DOHH2 (cell line): ENCODE measurements around the gene GJA1.

Experiments used
- CTCF ChIP-seq: fragments of 200-600 bp; sonication (generic); IDR thresholded peaks from one replicate; pipeline ENCODE4 v1.5.1; 2014; ENCODE audit warnings: antibody characterized with exemption, mild to moderate bottlenecking, low read depth, low read length; ENCODE audit not compliant: poor library complexity, severe bottlenecking
- EZH2phosphoT487 ChIP-seq: fragments of 200-600 bp; sonication (generic); IDR thresholded peaks from 2 replicates; pipeline ENCODE4 v1.6.1; 2017; ENCODE audit warnings: borderline replicate concordance, mild to moderate bottlenecking, antibody characterized with exemption, low read length, moderate library complexity, mixed read lengths

GRCh38 chr6:121442576-121442975 is 7.1 kb downstream of the GJA1 start:
- TF ChIP-seq CTCF (no peak), EZH2phosphoT487 (no peak)
